Femur (tissue), 1 donor: ENCODE results near the gene DCAF5.
A peak's percentile ranks its signal among the peaks of the same experiment; 100 is the strongest.
"Not testable (repeated sequence)": the region's sequence is repeated elsewhere in the genome, so short reads cannot be mapped to it uniquely, and the experiment has no call there.

ENCODE experiments used
- DNase-seq: peaks from one replicate; pipeline ENCODE4 v3.0.0-alpha.2; 2017

The DCAF5 gene

GRCh38 chr14:69042299-69042698 lies 110.6 kb downstream of the DCAF5 start:
- no peak for DNase-seq

DNA sequence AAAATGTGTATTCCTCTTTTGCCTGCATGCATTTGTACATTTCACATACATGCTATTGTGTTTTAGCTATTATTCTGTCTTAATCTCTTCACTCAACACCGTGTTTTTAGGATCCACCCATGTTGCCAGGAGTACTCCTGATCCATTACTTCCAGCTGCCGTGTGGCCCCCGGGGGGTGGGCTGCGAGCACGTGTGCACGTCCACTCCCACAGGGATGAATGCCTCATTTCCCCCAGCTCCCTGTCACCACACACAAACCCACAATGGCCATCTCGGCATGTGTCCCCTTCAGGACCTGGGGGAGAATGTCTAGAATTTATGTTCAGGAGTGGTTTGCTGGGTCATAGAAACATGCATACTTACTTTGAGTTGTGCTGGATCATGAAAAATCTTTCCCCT lies 111.1 kb downstream of the DCAF5 start:
- no peak for DNase-seq

DNA sequence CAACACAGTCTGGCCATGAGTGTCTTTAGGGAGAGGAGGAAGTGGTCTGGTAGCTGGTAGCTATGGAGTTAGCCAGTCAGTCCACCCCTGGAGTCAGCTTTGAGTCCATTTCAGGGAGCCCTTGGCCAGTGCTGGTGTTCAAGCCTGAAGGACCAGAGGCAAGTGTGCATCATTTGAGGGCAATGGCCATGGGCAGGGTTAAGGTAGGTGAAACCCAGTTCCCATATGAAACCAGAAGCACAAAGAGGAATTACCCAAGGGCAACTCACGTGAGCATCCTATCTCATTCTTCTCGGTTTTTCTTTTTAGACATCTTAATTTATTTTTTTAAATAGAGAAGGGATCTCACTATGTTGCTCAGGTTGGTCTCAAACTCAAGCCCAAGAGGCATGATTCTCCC lies 112.6 kb downstream of the DCAF5 start:
- no peak for DNase-seq

GRCh38 chr14:69039288-69039628 lies 113.7 kb downstream of the DCAF5 start:
- no peak for DNase-seq

- no peak for DNase-seq
Measured at GRCh38 chr14:69038455-69039287, 114.2 kb downstream of the DCAF5 start.

- DNase-seq = no peak
Measured at GRCh38 chr14:69037790-69038454, 115.0 kb downstream of the DCAF5 start.

GRCh38 chr14:69036757-69037506 lies 116.0 kb downstream of the DCAF5 start:
- DNase-seq = no peak

DNA sequence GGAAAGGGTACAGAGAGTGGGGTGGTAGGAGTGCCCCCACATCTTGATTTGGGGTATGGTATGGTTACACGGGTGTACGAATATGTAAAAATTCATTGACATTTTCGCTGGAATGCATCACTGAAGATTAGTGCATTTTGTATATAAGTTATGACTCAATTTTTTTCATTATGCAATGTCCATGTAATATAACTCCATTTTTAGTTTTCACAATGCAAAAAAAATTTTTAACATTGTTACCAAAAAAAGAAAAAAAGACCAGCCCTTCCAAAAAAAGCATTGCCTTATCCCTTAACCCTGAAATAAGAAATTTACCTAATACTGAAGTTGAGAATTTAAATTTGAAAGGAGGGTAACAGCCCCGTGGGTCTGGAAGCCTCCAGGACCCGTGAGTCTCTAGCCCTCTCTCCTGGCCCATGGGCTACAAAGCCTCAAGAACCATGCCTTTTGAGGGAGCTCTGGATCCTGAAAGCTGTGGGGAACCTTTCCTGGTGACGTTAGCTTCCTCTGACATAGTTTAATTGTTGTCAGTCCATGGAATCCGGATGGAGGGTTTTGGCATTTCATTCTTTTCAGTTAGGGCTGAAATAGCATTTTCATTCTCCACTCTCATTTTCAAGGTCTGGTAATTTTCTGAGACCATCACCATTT lies 118.2 kb downstream of the DCAF5 start:
- DNase-seq = no peak

DNA sequence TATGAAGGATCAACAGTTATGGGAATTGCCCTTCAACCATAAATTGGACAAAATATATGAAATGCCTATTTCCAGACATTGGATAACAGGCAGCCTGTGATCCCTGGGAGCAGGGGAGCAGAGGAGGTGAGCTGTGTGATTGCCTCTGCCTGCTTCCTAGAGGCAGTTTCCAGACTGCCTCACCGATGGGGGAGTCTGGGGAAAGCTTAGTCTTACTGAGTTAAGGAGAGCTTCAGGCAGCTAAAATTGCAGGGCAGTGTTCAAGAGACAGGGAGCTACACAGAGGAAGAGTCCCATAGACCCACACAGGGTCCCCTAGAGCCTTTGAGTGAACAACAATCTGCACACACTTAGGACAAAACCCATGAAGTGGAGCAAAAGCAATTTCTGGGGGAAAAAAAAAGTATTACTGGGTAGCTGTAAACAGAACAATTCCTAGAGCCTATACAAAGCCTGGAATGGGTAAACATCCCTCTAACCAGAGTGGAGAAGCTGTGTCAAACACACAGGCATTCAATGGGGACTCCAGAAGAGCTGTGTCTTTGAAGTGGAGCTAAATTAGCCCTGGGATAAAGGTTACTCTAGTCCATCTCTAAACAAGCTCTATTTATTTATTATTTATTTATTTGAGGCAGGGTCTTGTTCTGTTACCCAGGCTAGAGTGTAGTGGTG lies 125.5 kb downstream of the DCAF5 start:
- DNase-seq = no peak

DNA sequence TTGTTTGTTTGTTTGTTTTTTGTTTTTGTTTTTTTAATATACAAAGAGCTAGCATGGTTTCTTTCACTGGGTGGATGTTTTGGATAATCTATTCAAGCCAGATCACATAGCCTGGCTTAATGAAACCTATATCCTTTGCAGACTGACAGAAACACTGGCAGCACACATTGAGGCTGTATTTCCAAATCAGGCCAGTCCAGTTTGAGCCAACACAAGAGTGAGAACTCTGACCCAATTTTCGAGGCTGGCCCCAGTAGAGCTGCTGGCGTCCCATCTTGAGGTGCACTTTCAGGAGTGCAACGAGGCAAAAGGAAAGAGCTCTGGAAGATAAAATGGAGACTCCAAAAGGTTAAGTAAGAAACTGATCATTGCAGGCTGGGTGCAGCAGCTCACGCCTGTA lies 129.9 kb downstream of the DCAF5 start:
- DNase-seq = no peak

- not testable (repeated sequence) for DNase-seq
Measured at GRCh38 chr14:69022093-69022492, 130.8 kb downstream of the DCAF5 start.

GRCh38 chr14:69017706-69018105 lies 135.2 kb downstream of the DCAF5 start:
- DNase-seq = no peak

DNA sequence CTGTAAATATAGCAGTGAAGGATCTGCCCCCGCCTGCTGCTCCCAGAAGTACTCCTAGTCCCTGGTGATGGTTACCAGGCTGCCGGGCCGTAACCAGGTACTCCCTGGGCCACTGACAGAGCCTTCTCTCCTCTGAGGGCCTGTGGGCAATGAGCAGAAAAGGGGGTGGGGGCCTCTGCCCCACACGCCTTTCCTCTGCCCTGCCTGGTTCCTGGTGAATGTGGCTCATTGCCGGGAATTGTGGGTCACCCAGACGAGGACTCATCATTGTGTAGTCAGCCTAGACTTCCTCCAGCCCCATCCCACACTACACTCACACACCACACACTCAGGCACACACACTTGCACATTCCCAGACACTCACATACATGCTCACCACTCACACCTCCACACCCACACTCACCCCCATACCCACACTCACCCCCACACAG lies 138.1 kb downstream of the DCAF5 start:
- DNase-seq = no peak

- peak; percentile 78 for DNase-seq
Measured at GRCh38 chr14:69013943-69014782, 138.8 kb downstream of the DCAF5 start.

DNA sequence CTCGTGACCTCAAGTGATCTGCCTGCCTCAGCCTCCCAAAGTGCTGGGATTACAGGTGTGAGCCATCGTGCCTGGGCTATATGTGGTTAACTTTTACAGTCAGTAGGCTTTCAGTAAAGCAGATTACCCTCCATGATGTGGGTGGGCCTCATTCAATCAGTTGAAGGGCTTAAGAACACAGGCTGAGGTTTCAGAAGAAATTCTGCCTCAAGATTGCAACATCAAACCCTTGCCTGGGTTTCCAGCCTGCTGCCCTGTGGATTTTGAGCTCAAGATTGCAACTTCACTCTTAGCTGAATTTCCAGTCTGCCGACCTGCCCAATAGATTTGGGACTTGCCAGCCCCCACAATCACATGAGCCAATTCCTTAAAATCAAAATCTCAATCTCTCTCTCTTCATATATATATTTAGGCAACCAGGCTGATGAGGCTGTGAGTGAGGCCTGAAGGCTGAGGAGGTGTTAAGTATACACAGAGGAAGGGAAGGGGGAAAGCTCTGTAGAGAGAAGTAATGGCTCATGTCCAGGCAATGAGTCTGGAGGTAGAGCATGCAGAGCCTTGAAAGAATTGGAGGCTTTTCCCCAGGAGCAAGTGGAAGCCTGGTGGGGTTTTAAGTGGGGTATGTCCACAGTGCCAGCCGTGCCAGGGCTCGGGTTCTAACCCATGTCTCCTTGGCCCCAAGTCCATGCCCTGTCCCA lies 140.5 kb downstream of the DCAF5 start:
- DNase-seq = no peak

- DNase-seq = no peak
Measured at GRCh38 chr14:69010648-69011047, 142.3 kb downstream of the DCAF5 start.

GRCh38 chr14:69008421-69008884 lies 144.5 kb downstream of the DCAF5 start:
- peak; percentile 44 for DNase-seq

GRCh38 chr14:69006346-69006745 lies 146.6 kb downstream of the DCAF5 start:
- no peak for DNase-seq

GRCh38 chr14:69005432-69006148 lies 147.3 kb downstream of the DCAF5 start:
- DNase-seq = peak; percentile 80
